Measurements from ENCODE around the gene SOBP. TPM values are rescaled to one million over a fixed set of nuclear protein-coding genes. Genes with fewer than 3 reads are reported as not detected.

SOBP gene
- total RNA-seq, 2 experiments from 2014 or later: 0.05 to 0.17 TPM

DNA sequence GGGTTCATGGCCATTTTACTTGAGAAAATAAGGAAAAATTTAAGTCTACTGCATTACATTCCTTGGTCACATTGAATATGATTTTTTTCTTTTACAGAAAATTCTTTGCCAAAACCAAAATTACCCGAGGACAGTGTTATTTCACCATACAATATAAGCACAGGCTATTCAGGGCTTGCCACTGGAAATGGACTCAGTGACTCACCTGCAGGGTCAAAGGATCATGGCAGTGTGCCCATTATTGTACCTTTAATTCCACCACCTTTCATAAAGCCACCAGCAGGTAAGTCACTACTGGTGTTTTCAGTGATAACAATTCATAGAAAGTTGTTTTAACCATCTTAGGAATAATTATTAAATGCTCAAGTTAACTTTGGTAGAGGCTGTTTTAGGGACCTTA lies 16.2 kb downstream of the SOBP start:
- Mint-ChIP-seq H3K36me3 (ENCODE audit: low read depth) (no peaks in the 10 kb centered on the region), H3K4me1 (ENCODE audit: low read depth) (no peaks in the 10 kb centered on the region), H3K27me3 (peaks cover 43% of the 10 kb centered on the region), H3K27ac (no peak overlapping the region), H3K4me3 (no peak overlapping the region), H3K9me3 (no peaks in the 10 kb centered on the region)
- POLR2A ChIA-PET: no interaction called here
- peaks cover 0 to 21% of the 10 kb centered on the region in 2 experiments for H3K27me3 ChIP-seq (ENCODE audit: control insufficient read depth in 1 of 2, insufficient read depth in 2 of 2, low read length in 2 of 2)
- CTCF ChIA-PET: no interaction called here
- TF ChIP-seq, protein P1, sequence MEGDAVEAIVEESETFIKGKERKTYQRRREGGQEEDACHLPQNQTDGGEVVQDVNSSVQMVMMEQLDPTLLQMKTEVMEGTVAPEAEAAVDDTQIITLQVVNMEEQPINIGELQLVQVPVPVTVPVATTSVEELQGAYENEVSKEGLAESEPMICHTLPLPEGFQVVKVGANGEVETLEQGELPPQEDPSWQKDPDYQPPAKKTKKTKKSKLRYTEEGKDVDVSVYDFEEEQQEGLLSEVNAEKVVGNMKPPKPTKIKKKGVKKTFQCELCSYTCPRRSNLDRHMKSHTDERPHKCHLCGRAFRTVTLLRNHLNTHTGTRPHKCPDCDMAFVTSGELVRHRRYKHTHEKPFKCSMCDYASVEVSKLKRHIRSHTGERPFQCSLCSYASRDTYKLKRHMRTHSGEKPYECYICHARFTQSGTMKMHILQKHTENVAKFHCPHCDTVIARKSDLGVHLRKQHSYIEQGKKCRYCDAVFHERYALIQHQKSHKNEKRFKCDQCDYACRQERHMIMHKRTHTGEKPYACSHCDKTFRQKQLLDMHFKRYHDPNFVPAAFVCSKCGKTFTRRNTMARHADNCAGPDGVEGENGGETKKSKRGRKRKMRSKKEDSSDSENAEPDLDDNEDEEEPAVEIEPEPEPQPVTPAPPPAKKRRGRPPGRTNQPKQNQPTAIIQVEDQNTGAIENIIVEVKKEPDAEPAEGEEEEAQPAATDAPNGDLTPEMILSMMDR (IDR thresholded peaks at IDR 0.05): no peak
- no peak overlapping the region for H3K27ac ChIP-seq (ENCODE audit: low read depth in 1 of 2, low read length in 2 of 2)
- H3K4me3 ChIP-seq (ENCODE audit: low read length): no peak overlapping the region
- DNase-seq: no peak
- intact Hi-C loops (cut with DNase I, micrococcal nuclease): no loop called here
- ATAC-seq (ENCODE audit: poor library complexity): no peak
- H3K4me1 ChIP-seq (ENCODE audit: insufficient read depth, low read length): no peaks in the 10 kb centered on the region
- H3K9me3 ChIP-seq (ENCODE audit: control insufficient read depth in 1 of 2, insufficient read depth in 1 of 2, low read length in 2 of 2): no peaks in the 10 kb centered on the region
- no peaks in the 10 kb centered on the region for H3K36me3 ChIP-seq (ENCODE audit: insufficient read depth, low read length)

DNA sequence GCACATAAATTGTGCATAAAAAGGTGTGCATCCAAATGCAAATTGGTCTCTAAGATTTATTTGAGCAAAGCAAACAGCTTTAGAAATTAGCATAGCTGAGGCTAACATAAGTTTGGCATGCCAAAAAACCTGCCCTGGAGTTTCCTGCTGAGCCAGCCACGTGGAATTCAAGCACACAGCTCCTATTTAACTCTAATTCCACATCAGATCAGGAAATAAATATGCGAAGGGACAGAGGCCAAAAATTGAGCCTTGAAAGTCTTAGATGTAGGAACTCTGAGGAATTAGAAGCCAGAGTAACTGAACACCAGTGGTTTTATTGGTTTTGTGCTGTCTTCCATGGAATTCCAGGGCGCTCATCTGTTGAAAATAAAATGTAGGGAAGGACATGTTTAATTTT lies 19.6 kb downstream of the SOBP start:
- no peaks in the 10 kb centered on the region for H3K27me3 ChIP-seq (ENCODE audit: control insufficient read depth in 1 of 2, insufficient read depth in 2 of 2, low read length in 2 of 2)
- Mint-ChIP-seq H3K4me3 (no peak overlapping the region), H3K27me3 (peaks cover 24% of the 10 kb centered on the region), H3K4me1 (ENCODE audit: low read depth) (no peaks in the 10 kb centered on the region), H3K9me3 (no peaks in the 10 kb centered on the region), H3K27ac (no peak overlapping the region), H3K36me3 (ENCODE audit: low read depth) (no peaks in the 10 kb centered on the region)
- H3K9me3 ChIP-seq (ENCODE audit: control insufficient read depth in 1 of 2, insufficient read depth in 1 of 2, low read length in 2 of 2): no peaks in the 10 kb centered on the region
- DNase-seq: no peak
- TF ChIP-seq, protein P1 (IDR thresholded peaks at IDR 0.05): no peak
- no peak for ATAC-seq (ENCODE audit: poor library complexity)
- ChIA-PET CTCF (no interaction called here), POLR2A (no interaction called here)
- H3K27ac ChIP-seq (ENCODE audit: low read depth in 1 of 2, low read length in 2 of 2): no peak overlapping the region
- intact Hi-C loops (cut with DNase I, micrococcal nuclease): no loop called here
- H3K4me3 ChIP-seq (ENCODE audit: low read length): no peak overlapping the region
- no peaks in the 10 kb centered on the region for H3K36me3 ChIP-seq (ENCODE audit: insufficient read depth, low read length)
- H3K4me1 ChIP-seq (ENCODE audit: insufficient read depth, low read length): no peaks in the 10 kb centered on the region

DNA sequence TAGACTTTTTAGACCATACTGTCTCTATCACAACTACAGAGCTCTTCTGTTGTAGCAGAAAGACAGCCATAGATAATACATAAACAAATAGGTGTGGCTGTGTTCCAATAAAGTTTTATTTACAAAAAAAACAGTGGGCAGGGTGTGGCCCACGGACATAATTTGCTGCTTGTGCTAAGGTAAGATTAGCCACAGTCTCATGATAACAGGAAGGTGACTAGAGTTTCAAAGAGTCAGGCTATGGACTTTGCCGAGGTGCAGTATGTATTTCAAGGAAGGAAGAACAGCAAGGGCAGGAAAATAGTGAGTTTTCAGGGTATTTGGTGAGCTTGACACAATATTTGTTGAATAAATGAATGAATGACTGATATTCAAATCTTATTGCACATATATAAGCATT lies 20.2 kb downstream of the SOBP start:
- DNase-seq (no peak), ATAC-seq (ENCODE audit: poor library complexity) (no peak)
- no peaks in the 10 kb centered on the region for H3K4me1 Mint-ChIP-seq (ENCODE audit: low read depth)
- no peak overlapping the region for H3K27ac Mint-ChIP-seq
- Histone ChIP-seq H3K27ac (ENCODE audit: low read depth in 1 of 2, low read length in 2 of 2) (no peak overlapping the region), H3K9me3 (ENCODE audit: control insufficient read depth in 1 of 2, insufficient read depth in 1 of 2, low read length in 2 of 2) (no peaks in the 10 kb centered on the region), H3K4me3 (ENCODE audit: low read length) (no peak overlapping the region), H3K27me3 (ENCODE audit: control insufficient read depth in 1 of 2, insufficient read depth in 2 of 2, low read length in 2 of 2) (no peaks in the 10 kb centered on the region), H3K4me1 (ENCODE audit: insufficient read depth, low read length) (no peaks in the 10 kb centered on the region), H3K36me3 (ENCODE audit: insufficient read depth, low read length) (no peaks in the 10 kb centered on the region)
- H3K9me3 Mint-ChIP-seq: peaks cover 5% of the 10 kb centered on the region
- H3K36me3 Mint-ChIP-seq (ENCODE audit: low read depth): no peaks in the 10 kb centered on the region
- POLR2A ChIA-PET: no interaction called here
- H3K27me3 Mint-ChIP-seq: peaks cover 21% of the 10 kb centered on the region
- H3K4me3 Mint-ChIP-seq: no peak overlapping the region
- TF ChIP-seq, protein P1 (IDR thresholded peaks at IDR 0.05): no peak
- CTCF ChIA-PET: no interaction called here
- intact Hi-C loops (cut with DNase I, micrococcal nuclease): no loop called here
